HG03095 (cell line): ENCODE measurements around the gene GAB2.
A peak's percentile ranks its signal among the peaks of the same experiment; 100 is the strongest.
"Not testable (repeated sequence)": the region's sequence is repeated elsewhere in the genome, so short reads cannot be mapped to it uniquely, and the experiment has no call there.

ENCODE experiments used
- ATAC-seq: cut with Tn5 transposase; IDR thresholded peaks from one replicate; pipeline ENCODE4 v1.9.1; 2021; ENCODE audit warnings: moderate library complexity; ENCODE audit not compliant: unreplicated experiment

GAB2 gene

GRCh38 chr11:78318321-78319114 lies 99.1 kb downstream of the GAB2 start:
- no peak for ATAC-seq

- ATAC-seq, result no peak
Observed at GRCh38 chr11:78315724-78316123, 101.9 kb downstream of the GAB2 start.

- ATAC-seq, result no peak
Observed at GRCh38 chr11:78314762-78315161, 102.9 kb downstream of the GAB2 start.

- ATAC-seq, result no peak
Observed at GRCh38 chr11:78313898-78314297, 103.7 kb downstream of the GAB2 start.

GRCh38 chr11:78313181-78313795 lies 104.3 kb downstream of the GAB2 start:
- no peak for ATAC-seq

- no peak for ATAC-seq
Observed at GRCh38 chr11:78312712-78313111, 104.9 kb downstream of the GAB2 start.

GRCh38 chr11:78311702-78312371 lies 105.8 kb downstream of the GAB2 start:
- ATAC-seq, result no peak

- peak; percentile 93 for ATAC-seq
Observed at GRCh38 chr11:78310500-78310909, 107.1 kb downstream of the GAB2 start.

GRCh38 chr11:78304201-78304600 lies 113.4 kb downstream of the GAB2 start:
- no peak for ATAC-seq

- no peak for ATAC-seq
Observed at GRCh38 chr11:78300108-78300839, 117.3 kb downstream of the GAB2 start.

- no peak for ATAC-seq
Observed at GRCh38 chr11:78299000-78299710, 118.5 kb downstream of the GAB2 start.

- no peak for ATAC-seq
Observed at GRCh38 chr11:78298291-78298771, 119.3 kb downstream of the GAB2 start.

- ATAC-seq, result no peak
Observed at GRCh38 chr11:78295991-78296930, 121.4 kb downstream of the GAB2 start.

GRCh38 chr11:78295347-78295746 lies 122.3 kb downstream of the GAB2 start:
- ATAC-seq, result no peak

GRCh38 chr11:78294100-78294499 lies 123.5 kb downstream of the GAB2 start:
- ATAC-seq, result not testable (repeated sequence)

- no peak for ATAC-seq
Observed at GRCh38 chr11:78293536-78293935, 124.1 kb downstream of the GAB2 start.

GRCh38 chr11:78292109-78292803 lies 125.4 kb downstream of the GAB2 start:
- no peak for ATAC-seq

- no peak for ATAC-seq
Observed at GRCh38 chr11:78291503-78292108, 126.0 kb downstream of the GAB2 start.
